DND-41 (cell line): Measurements from ENCODE around the gene VPS54.
"Not testable (repeated sequence)": the region's sequence is repeated elsewhere in the genome, so short reads cannot be mapped to it uniquely, and the experiment has no call there.

Source experiments
- ATAC-seq: fragments of 200-7000 bp; cut with Tn5 transposase; 3 replicates; pipeline ENCODE4 v1.9.1; 2021; ENCODE audit warnings: low read depth; ENCODE audit not compliant: insufficient read depth
- DNase-seq: peaks from one replicate; pipeline ENCODE4 v3.0.0-alpha.2; 2020
- H2AFZ ChIP-seq: 2 replicates; pipeline ENCODE4 v1.6.0; 2012; ENCODE audit warnings: low read depth, low read length
- H3K27ac ChIP-seq: 2 replicates; pipeline ENCODE4 v1.5.1; 2012; ENCODE audit warnings: low read length, inconsistent platforms
- H3K27me3 ChIP-seq: fragments of 200-600 bp; sonication (generic); 2 replicates; pipeline ENCODE4 v1.6.0; 2012; ENCODE audit warnings: low read length, mild to moderate bottlenecking, inconsistent platforms; ENCODE audit not compliant: insufficient read depth, poor library complexity
- H3K36me3 ChIP-seq: 2 replicates; pipeline ENCODE4 v1.5.1; 2012; ENCODE audit warnings: low read length, inconsistent platforms; ENCODE audit not compliant: insufficient read depth
- H3K4me1 ChIP-seq: 2 replicates; pipeline ENCODE4 v1.5.1; 2012; ENCODE audit warnings: mild to moderate bottlenecking, low read length; ENCODE audit not compliant: insufficient read depth
- H3K4me2 ChIP-seq: 2 replicates; pipeline ENCODE4 v1.6.0; 2012; ENCODE audit warnings: mild to moderate bottlenecking, moderate library complexity, low read length, inconsistent platforms; ENCODE audit not compliant: insufficient read depth
- H3K4me3 ChIP-seq, 2 experiments: fragments of 200-600 bp in 1 of 2; shearing (Covaris generic) in 1 of 2; 2 replicates each; pipeline ENCODE4 v1.5.1; 2012 to 2016; ENCODE audit warnings: inconsistent platforms in 2 of 2, low read length in 2 of 2, mild to moderate bottlenecking in 2 of 2, low read depth in 1 of 2, moderate library complexity in 1 of 2
- H3K79me2 ChIP-seq: 2 replicates; pipeline ENCODE4 v1.6.0; 2012; ENCODE audit warnings: low read length, inconsistent platforms; ENCODE audit not compliant: insufficient read depth
- H3K9ac ChIP-seq: 2 replicates; pipeline ENCODE4 v1.6.0; 2012; ENCODE audit warnings: low read depth, mild to moderate bottlenecking, inconsistent platforms, low read length, moderate library complexity
- H3K9me3 ChIP-seq: 2 replicates; pipeline ENCODE4 v1.5.1; 2012; ENCODE audit warnings: low read length, moderate library complexity, mild to moderate bottlenecking, inconsistent platforms; ENCODE audit not compliant: insufficient read depth, severe bottlenecking
- H4K20me1 ChIP-seq: 2 replicates; pipeline ENCODE4 v1.6.0; 2012; ENCODE audit warnings: low read length; ENCODE audit not compliant: insufficient read depth
- CTCF ChIP-seq: IDR thresholded peaks from 2 replicates; pipeline ENCODE4 v1.5.1; 2012; ENCODE audit warnings: borderline replicate concordance, low read length, moderate library complexity, mild to moderate bottlenecking; ENCODE audit not compliant: poor library complexity, severe bottlenecking; ENCODE audit errors: extremely low read depth
- EZH2 ChIP-seq: IDR thresholded peaks from 3 replicates; pipeline ENCODE4 v1.6.1; 2012; ENCODE audit warnings: borderline replicate concordance, low read depth, mild to moderate bottlenecking, moderate library complexity, low read length, inconsistent platforms; ENCODE audit not compliant: severe bottlenecking

The VPS54 gene

GRCh38 chr2:63977904-63978303 is 41.3 kb downstream of the VPS54 start:
- Histone ChIP-seq H3K79me2 (no peaks in the 10 kb centered on the region), H3K4me3 (no peak overlapping the region), H3K27me3 (no peaks in the 10 kb centered on the region), H4K20me1 (no peaks in the 10 kb centered on the region), H3K27ac (no peak overlapping the region), H3K9ac (no peak overlapping the region), H3K4me2 (no peak overlapping the region), H2AFZ (no peak overlapping the region), H3K4me1 (no peaks in the 10 kb centered on the region), H3K36me3 (peaks cover 44% of the 10 kb centered on the region), H3K9me3 (no peaks in the 10 kb centered on the region)
- peak; percentile 91 for ATAC-seq
- peak; percentile 52 for DNase-seq
- TF ChIP-seq CTCF (no peak), EZH2 (no peak)

GRCh38 chr2:63976125-63976510 is 43.1 kb downstream of the VPS54 start:
- TF ChIP-seq CTCF, result no peak
- no peak for TF ChIP-seq EZH2
- Histone ChIP-seq H4K20me1 (no peaks in the 10 kb centered on the region), H2AFZ (no peak overlapping the region), H3K4me1 (no peaks in the 10 kb centered on the region), H3K9ac (no peak overlapping the region), H3K27ac (no peak overlapping the region), H3K4me2 (no peak overlapping the region), H3K27me3 (no peaks in the 10 kb centered on the region), H3K9me3 (no peaks in the 10 kb centered on the region), H3K36me3 (peaks cover 38% of the 10 kb centered on the region), H3K4me3 (no peak overlapping the region), H3K79me2 (no peaks in the 10 kb centered on the region)
- no peak for ATAC-seq
- DNase-seq, result no peak

- no peak overlapping the region for H2AFZ ChIP-seq
- DNase-seq, result no peak
- no peak for ATAC-seq
- H3K9me3 ChIP-seq, result no peaks in the 10 kb centered on the region
- H3K27me3 ChIP-seq, result no peaks in the 10 kb centered on the region
- H3K9ac ChIP-seq, result no peak overlapping the region
- no peak overlapping the region for H3K4me3 ChIP-seq
- H3K27ac ChIP-seq, result no peak overlapping the region
- H3K4me2 ChIP-seq, result no peak overlapping the region
- no peaks in the 10 kb centered on the region for H4K20me1 ChIP-seq
- peaks cover 40% of the 10 kb centered on the region for H3K36me3 ChIP-seq
- no peaks in the 10 kb centered on the region for H3K4me1 ChIP-seq
- TF ChIP-seq EZH2, result no peak
- no peak for TF ChIP-seq CTCF
- no peaks in the 10 kb centered on the region for H3K79me2 ChIP-seq
Observed at GRCh38 chr2:63975437-63976124, 43.6 kb downstream of the VPS54 start.

GRCh38 chr2:63975036-63975435 is 44.2 kb downstream of the VPS54 start:
- not testable (repeated sequence) for H4K20me1 ChIP-seq, H2AFZ ChIP-seq, H3K27ac ChIP-seq, DNase-seq, H3K4me3 ChIP-seq, H3K9me3 ChIP-seq, H3K27me3 ChIP-seq, H3K9ac ChIP-seq, ATAC-seq, H3K79me2 ChIP-seq, H3K4me1 ChIP-seq, H3K4me2 ChIP-seq
- peaks cover 36% of the 10 kb centered on the region for H3K36me3 ChIP-seq
